HEK293T (cell line): ENCODE data around the gene PAPSS2.

Experiments used
- CTCF ChIA-PET: fragments of 350-600 bp; formaldehyde crosslinking; extraction: SDS; loops from one replicate; lab custom pipeline; 2021; ENCODE audit warnings: antibody characterized with exemption, inconsistent platforms; lab: Yijun Ruan, JAX
- POLR2A ChIA-PET: fragments of 350-600 bp; formaldehyde crosslinking; extraction: SDS; loops from one replicate; lab custom pipeline; 2020; ENCODE audit warnings: antibody characterized with exemption, inconsistent platforms; lab: Yijun Ruan, JAX
- DNase-seq: peaks from one replicate; pipeline ENCODE4 v3.0.0; 2012; ENCODE audit warnings: mixed read lengths; ENCODE audit errors: extremely low spot score
- ARNT ChIP-seq: fragments of 450-650 bp; IDR thresholded peaks from 2 replicates; pipeline ENCODE4 v1.6.1; 2017; ENCODE audit warnings: mild to moderate bottlenecking
- BHLHE40 ChIP-seq: fragments of 450-650 bp; IDR thresholded peaks from 2 replicates; pipeline ENCODE4 v1.6.1; 2016; ENCODE audit warnings: mild to moderate bottlenecking, moderate library complexity, borderline replicate concordance
- CTBP1 ChIP-seq: fragments of 450-650 bp; IDR thresholded peaks from 2 replicates; pipeline ENCODE4 v1.6.1; 2016; ENCODE audit warnings: borderline replicate concordance
- ELF4 ChIP-seq: fragments of 450-650 bp; IDR thresholded peaks from 2 replicates; pipeline ENCODE4 v1.6.1; 2017; ENCODE audit warnings: antibody characterized with exemption
- FOXA1 ChIP-seq: fragments of 450-650 bp; IDR thresholded peaks from 2 replicates; pipeline ENCODE4 v1.6.1; 2016; ENCODE audit warnings: mild to moderate bottlenecking
- FOXK2 ChIP-seq: fragments of 450-650 bp; IDR thresholded peaks from 2 replicates; pipeline ENCODE4 v1.6.1; 2016; ENCODE audit warnings: mild to moderate bottlenecking
- FOXM1 ChIP-seq: fragments of 450-650 bp; IDR thresholded peaks from 2 replicates; pipeline ENCODE4 v1.6.1; 2017; ENCODE audit warnings: mild to moderate bottlenecking, borderline replicate concordance
- HDGF ChIP-seq: fragments of 450-650 bp; IDR thresholded peaks from 2 replicates; pipeline ENCODE4 v1.6.1; 2017; ENCODE audit warnings: antibody characterized with exemption, borderline replicate concordance
- L3MBTL2 ChIP-seq: fragments of 450-650 bp; conservative IDR thresholded peaks from 2 replicates; pipeline ENCODE4 v1.6.1; 2016; ENCODE audit warnings: mild to moderate bottlenecking
- LEF1 ChIP-seq: fragments of 450-650 bp; IDR thresholded peaks from 2 replicates; pipeline ENCODE4 v1.6.1; 2017; ENCODE audit warnings: mild to moderate bottlenecking, borderline replicate concordance
- NFRKB ChIP-seq: fragments of 450-650 bp; IDR thresholded peaks from 2 replicates; pipeline ENCODE4 v1.6.1; 2016; ENCODE audit warnings: mild to moderate bottlenecking, moderate library complexity
- PKNOX1 ChIP-seq: fragments of 450-650 bp; IDR thresholded peaks from 2 replicates; pipeline ENCODE4 v1.6.1; 2016
- SP1 ChIP-seq: fragments of 450-650 bp; IDR thresholded peaks from 2 replicates; pipeline ENCODE4 v1.6.1; 2017
- SUZ12 ChIP-seq: fragments of 450-650 bp; IDR thresholded peaks from 2 replicates; pipeline ENCODE4 v1.6.1; 2016; ENCODE audit warnings: mild to moderate bottlenecking
- TARDBP ChIP-seq: fragments of 450-650 bp; IDR thresholded peaks from 2 replicates; pipeline ENCODE4 v1.6.1; 2016
- ZNF384 ChIP-seq: fragments of 450-650 bp; IDR thresholded peaks from 2 replicates; pipeline ENCODE4 v1.6.1; 2016

PAPSS2 gene

GRCh38 chr10:87664276-87664701 lies 4.6 kb downstream of the PAPSS2 start:
- POLR2A ChIA-PET, result no interaction called here
- CTCF ChIA-PET, result no interaction called here
- no peak for DNase-seq
- TF ChIP-seq NFRKB, result no peak
- TF ChIP-seq TARDBP, result no peak
- no peak for TF ChIP-seq ZNF384
- no peak for TF ChIP-seq FOXK2
- TF ChIP-seq FOXM1, result no peak
- TF ChIP-seq ELF4, result no peak
- no peak for TF ChIP-seq L3MBTL2
- no peak for TF ChIP-seq PKNOX1
- no peak for TF ChIP-seq SUZ12
- TF ChIP-seq LEF1, result no peak
- no peak for TF ChIP-seq HDGF
- TF ChIP-seq ARNT, result no peak
- no peak for TF ChIP-seq FOXA1
- TF ChIP-seq BHLHE40, result no peak
- TF ChIP-seq SP1, result no peak
- no peak for TF ChIP-seq CTBP1

- CTCF ChIA-PET, result no interaction called here
- POLR2A ChIA-PET, result no interaction called here
- TF ChIP-seq HDGF (no peak), L3MBTL2 (no peak), SP1 (no peak), LEF1 (no peak), ELF4 (no peak), TARDBP (no peak), BHLHE40 (no peak), FOXM1 (no peak), FOXK2 (no peak), PKNOX1 (no peak), SUZ12 (no peak), CTBP1 (no peak), ZNF384 (no peak), FOXA1 (no peak), NFRKB (no peak), ARNT (no peak)
- no peak for DNase-seq
These were observed 7.8 kb downstream of the PAPSS2 start for GRCh38 chr10:87667493-87667892.

- DNase-seq, result no peak
- TF ChIP-seq SP1 (no peak), SUZ12 (no peak)
- POLR2A ChIA-PET, result interaction anchor here (1.2 kb wide), 1 partner anchor 150 kb away, joined by 4 read pairs; the partner anchor contains the start of gene ATAD1
- CTCF ChIA-PET, result interaction anchor here (0.6 kb wide), 1 partner anchor 542 kb away, joined by 3 read pairs; no protein-coding TSS in a partner anchor
These were observed 8.8 kb downstream of the PAPSS2 start for GRCh38 chr10:87668324-87669074.

- CTCF ChIA-PET, result no interaction called here
- no peak for DNase-seq
- no peak for TF ChIP-seq ZNF384
- TF ChIP-seq FOXA1, result no peak
- TF ChIP-seq HDGF, result no peak
- TF ChIP-seq LEF1, result no peak
- TF ChIP-seq SUZ12, result no peak
- TF ChIP-seq PKNOX1, result no peak
- no peak for TF ChIP-seq TARDBP
- TF ChIP-seq FOXK2, result no peak
- no peak for TF ChIP-seq ELF4
- TF ChIP-seq ARNT, result no peak
- no peak for TF ChIP-seq CTBP1
- no peak for TF ChIP-seq L3MBTL2
- POLR2A ChIA-PET, result no interaction called here
These were observed 10.1 kb downstream of the PAPSS2 start for GRCh38 chr10:87669752-87670151.

GRCh38 chr10:87670586-87670985 lies 10.9 kb downstream of the PAPSS2 start:
- DNase-seq, result no peak
- ChIA-PET POLR2A (no interaction called here), CTCF (no interaction called here)
- TF ChIP-seq FOXA1 (no peak), ARNT (no peak), NFRKB (no peak), ELF4 (no peak), HDGF (no peak), SUZ12 (no peak), FOXK2 (no peak), FOXM1 (no peak)

GRCh38 chr10:87671139-87671815 lies 11.6 kb downstream of the PAPSS2 start:
- TF ChIP-seq LEF1 (no peak), PKNOX1 (no peak), FOXM1 (no peak), L3MBTL2 (no peak), FOXK2 (no peak), TARDBP (no peak)
- ChIA-PET POLR2A (no interaction called here), CTCF (no interaction called here)
- DNase-seq, result no peak
